ENCODE measurements around the gene SMIM3.

DNA sequence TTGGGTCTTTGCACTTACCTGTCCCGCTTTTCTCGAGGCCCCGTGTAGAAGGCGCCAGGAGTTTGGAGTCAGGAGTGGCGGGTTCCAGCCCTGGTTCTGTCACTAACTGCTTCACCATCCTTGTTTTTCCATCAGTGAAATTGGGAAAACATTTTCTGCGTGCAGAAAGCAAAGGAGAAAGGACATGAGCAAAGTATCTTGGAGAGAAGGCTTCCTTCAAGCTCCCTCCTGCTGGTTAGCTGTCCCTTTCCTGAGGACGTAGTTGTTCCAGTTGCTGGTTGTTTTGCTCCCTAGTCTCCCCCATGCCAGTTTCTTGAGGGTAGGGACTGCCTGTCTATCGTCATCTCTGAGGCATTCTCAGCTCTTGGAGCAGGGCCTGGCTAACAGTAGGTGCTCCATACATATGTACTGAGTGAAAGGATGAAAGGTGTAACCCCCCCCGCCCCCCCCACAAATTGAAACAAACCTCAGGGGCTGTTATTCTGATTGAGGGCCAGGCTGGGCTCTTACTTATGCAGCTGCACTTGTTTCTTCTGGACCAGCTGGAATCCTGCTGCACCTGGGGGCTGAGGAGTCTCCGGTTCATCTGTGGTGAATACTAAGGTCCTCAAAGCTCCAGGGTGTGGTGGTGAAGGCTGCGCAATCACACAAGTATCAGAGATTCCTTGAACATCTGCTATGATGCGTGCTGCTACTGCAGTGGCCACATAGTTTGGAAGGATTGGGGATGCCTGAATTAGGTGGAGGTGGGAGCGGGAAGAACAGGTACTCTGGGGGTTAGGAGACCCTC lies 1.0 kb downstream of the SMIM3 start:
- TF ChIP-seq, protein P1, sequence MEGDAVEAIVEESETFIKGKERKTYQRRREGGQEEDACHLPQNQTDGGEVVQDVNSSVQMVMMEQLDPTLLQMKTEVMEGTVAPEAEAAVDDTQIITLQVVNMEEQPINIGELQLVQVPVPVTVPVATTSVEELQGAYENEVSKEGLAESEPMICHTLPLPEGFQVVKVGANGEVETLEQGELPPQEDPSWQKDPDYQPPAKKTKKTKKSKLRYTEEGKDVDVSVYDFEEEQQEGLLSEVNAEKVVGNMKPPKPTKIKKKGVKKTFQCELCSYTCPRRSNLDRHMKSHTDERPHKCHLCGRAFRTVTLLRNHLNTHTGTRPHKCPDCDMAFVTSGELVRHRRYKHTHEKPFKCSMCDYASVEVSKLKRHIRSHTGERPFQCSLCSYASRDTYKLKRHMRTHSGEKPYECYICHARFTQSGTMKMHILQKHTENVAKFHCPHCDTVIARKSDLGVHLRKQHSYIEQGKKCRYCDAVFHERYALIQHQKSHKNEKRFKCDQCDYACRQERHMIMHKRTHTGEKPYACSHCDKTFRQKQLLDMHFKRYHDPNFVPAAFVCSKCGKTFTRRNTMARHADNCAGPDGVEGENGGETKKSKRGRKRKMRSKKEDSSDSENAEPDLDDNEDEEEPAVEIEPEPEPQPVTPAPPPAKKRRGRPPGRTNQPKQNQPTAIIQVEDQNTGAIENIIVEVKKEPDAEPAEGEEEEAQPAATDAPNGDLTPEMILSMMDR (IDR thresholded peaks at IDR 0.05), result no peak
- no peak for TF ChIP-seq ZFX (IDR thresholded peaks at IDR 0.05; ENCODE audit: borderline replicate concordance)
